ENCODE measurements around the gene CAPN13.

The CAPN13 gene

GRCh38 chr2:30801821-30802455 is 5.3 kb downstream of the CAPN13 start:
- no peak overlapping the region for H3K4me3 ChIP-seq (ENCODE audit: low read depth, low read length)
- no peak for TF ChIP-seq CTCF (IDR thresholded peaks at IDR 0.05; ENCODE audit: control insufficient read depth, extremely low read depth, insufficient read depth)
- DNase-seq (ENCODE audit: low read depth), result no peak

- no peak for DNase-seq (ENCODE audit: low read depth)
- TF ChIP-seq CTCF (IDR thresholded peaks at IDR 0.05; ENCODE audit: control insufficient read depth, extremely low read depth, insufficient read depth), result no peak
- no peak overlapping the region for H3K4me3 ChIP-seq (ENCODE audit: low read depth, low read length)
Observed at GRCh38 chr2:30800159-30800558, 7.1 kb downstream of the CAPN13 start.

- no peak overlapping the region for H3K4me3 ChIP-seq (ENCODE audit: low read depth, low read length)
- DNase-seq (ENCODE audit: low read depth), result no peak
Observed at GRCh38 chr2:30799366-30799765, 7.9 kb downstream of the CAPN13 start.

GRCh38 chr2:30798536-30798991 is 8.7 kb downstream of the CAPN13 start:
- no peak for DNase-seq (ENCODE audit: low read depth)
- no peak overlapping the region for H3K4me3 ChIP-seq (ENCODE audit: low read depth, low read length)
- TF ChIP-seq CTCF (IDR thresholded peaks at IDR 0.05; ENCODE audit: control insufficient read depth, extremely low read depth, insufficient read depth), result no peak

More at GRCh38 chr2:30799366-30799765, 7.9 kb downstream of the CAPN13 start:
- TF ChIP-seq CTCF (IDR thresholded peaks at IDR 0.05; ENCODE audit: control insufficient read depth, extremely low read depth, insufficient read depth), result no peak

- DNase-seq (ENCODE audit: low read depth), result no peak
- H3K4me3 ChIP-seq (ENCODE audit: low read depth, low read length), result no peak overlapping the region
- no peak for TF ChIP-seq CTCF (IDR thresholded peaks at IDR 0.05; ENCODE audit: control insufficient read depth, extremely low read depth, insufficient read depth)
Observed at GRCh38 chr2:30797381-30798015, 9.7 kb downstream of the CAPN13 start.

- no peak for TF ChIP-seq CTCF (IDR thresholded peaks at IDR 0.05; ENCODE audit: control insufficient read depth, extremely low read depth, insufficient read depth)
- DNase-seq (ENCODE audit: low read depth), result no peak
- H3K4me3 ChIP-seq (ENCODE audit: low read depth, low read length), result no peak overlapping the region
Observed at GRCh38 chr2:30796699-30797098, 10.5 kb downstream of the CAPN13 start.
